Measurements from ENCODE around the gene DGKG.

GRCh38 chr3:186248850-186249249 is 113.2 kb downstream of the DGKG start:
- no peak for TF ChIP-seq POLR2A (IDR thresholded peaks at IDR 0.05)
- TF ChIP-seq CTCF (IDR thresholded peaks at IDR 0.05): no peak

All from Peyer's patch (tissue), 4 donors.